Measurements from ENCODE around the gene BACE1-AS.
"Not testable (repeated sequence)": the region's sequence is repeated elsewhere in the genome, so short reads cannot be mapped to it uniquely, and the experiment has no call there.

The BACE1-AS gene

DNA sequence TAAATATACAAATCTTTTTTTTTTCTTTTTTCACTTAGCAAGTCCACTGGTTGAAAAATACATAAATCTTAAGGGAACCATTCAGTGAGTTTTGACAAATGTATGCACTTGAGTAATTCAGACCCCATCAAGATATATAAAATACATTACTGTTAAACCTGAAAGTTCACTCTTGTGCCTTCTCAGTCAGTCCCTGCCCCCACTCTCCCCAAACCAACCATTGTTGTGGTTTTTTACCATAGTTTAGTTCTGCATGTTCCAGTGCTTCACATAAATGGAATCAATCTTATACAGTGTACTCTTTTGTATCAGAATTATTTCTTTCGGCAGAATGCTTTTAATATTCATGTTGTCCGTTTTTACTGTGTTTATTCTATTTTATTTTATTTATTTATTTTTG is 32.6 kb upstream of the BACE1-AS start:
- TF ChIP-seq, protein P1, sequence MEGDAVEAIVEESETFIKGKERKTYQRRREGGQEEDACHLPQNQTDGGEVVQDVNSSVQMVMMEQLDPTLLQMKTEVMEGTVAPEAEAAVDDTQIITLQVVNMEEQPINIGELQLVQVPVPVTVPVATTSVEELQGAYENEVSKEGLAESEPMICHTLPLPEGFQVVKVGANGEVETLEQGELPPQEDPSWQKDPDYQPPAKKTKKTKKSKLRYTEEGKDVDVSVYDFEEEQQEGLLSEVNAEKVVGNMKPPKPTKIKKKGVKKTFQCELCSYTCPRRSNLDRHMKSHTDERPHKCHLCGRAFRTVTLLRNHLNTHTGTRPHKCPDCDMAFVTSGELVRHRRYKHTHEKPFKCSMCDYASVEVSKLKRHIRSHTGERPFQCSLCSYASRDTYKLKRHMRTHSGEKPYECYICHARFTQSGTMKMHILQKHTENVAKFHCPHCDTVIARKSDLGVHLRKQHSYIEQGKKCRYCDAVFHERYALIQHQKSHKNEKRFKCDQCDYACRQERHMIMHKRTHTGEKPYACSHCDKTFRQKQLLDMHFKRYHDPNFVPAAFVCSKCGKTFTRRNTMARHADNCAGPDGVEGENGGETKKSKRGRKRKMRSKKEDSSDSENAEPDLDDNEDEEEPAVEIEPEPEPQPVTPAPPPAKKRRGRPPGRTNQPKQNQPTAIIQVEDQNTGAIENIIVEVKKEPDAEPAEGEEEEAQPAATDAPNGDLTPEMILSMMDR (IDR thresholded peaks at IDR 0.05; ENCODE audit: low read depth, low read length) = no peak
- Histone ChIP-seq H3K9me3 (no peaks in the 10 kb centered on the region), H3K36me3 (peaks cover 17% of the 10 kb centered on the region), H3K4me1 (no peaks in the 10 kb centered on the region), H3K4me3 (ENCODE audit: low read depth, low read length) (no peak overlapping the region), H3K27me3 (no peaks in the 10 kb centered on the region)
- DNase-seq = no peak

DNA sequence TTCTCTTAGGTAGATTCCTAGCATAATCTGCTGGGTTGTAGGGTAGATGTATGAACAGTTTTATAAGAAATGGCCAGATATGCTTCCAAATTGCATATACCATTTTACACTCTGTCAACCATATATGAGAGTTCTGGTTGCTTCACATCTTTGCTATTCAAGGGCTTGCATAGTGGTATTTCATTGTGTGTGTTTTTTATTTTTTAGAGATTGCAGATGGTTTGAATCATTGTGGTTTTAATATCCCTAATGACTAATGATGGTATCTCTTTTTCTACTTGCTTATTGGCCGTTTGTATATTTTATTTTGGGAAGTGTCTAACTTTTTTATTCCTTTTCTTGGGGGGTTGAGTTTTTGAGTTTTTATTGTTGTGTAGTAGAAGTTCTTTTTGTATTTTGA is 31.7 kb upstream of the BACE1-AS start:
- no peaks in the 10 kb centered on the region for H3K9me3 ChIP-seq
- TF ChIP-seq, protein P1 (IDR thresholded peaks at IDR 0.05; ENCODE audit: low read depth, low read length) = no peak
- no peak for DNase-seq

DNA sequence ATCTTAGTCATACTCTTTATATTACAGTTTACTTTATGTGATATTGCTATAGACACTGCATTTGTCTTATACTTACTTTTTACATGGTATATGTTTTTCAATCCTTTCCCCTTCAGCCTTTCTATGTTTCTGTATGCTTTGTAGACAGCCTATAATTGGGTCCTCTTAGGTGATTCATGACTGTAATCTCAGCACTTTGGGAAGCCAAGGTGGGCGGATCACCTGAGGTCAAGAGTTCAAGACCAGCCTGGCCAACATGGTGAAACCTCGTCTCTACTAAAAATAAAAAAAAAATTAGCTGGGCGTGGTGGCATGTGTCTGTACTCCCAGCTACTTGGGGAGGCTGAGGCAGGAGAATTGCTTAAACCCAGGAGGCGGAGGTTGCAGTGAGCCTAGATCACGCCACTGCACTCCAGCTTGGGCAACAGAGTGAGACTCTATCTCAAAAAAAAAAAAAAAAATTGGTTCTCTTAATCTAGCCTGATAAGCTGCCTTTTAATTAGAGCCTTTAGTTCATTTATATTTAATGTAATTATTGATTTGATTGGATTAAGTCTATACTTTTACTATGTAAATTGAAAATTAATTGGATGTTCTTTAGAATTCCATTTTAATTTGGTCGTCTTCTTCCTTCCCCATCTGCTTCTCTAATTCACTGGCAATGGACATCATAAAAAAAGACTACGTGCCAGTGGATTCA is 26.4 kb upstream of the BACE1-AS start:
- not testable (repeated sequence) for H3K4me1 ChIP-seq; H3K27me3 ChIP-seq; H3K9me3 ChIP-seq; H3K4me3 ChIP-seq (ENCODE audit: low read depth, low read length); DNase-seq
- peaks cover 13% of the 10 kb centered on the region for H3K36me3 ChIP-seq

More for the DNA sequence above, 31.7 kb upstream of the BACE1-AS start:
- Histone ChIP-seq H3K36me3 (peaks cover 17% of the 10 kb centered on the region), H3K27me3 (no peaks in the 10 kb centered on the region), H3K4me1 (no peaks in the 10 kb centered on the region), H3K4me3 (ENCODE audit: low read depth, low read length) (no peak overlapping the region)

DNA sequence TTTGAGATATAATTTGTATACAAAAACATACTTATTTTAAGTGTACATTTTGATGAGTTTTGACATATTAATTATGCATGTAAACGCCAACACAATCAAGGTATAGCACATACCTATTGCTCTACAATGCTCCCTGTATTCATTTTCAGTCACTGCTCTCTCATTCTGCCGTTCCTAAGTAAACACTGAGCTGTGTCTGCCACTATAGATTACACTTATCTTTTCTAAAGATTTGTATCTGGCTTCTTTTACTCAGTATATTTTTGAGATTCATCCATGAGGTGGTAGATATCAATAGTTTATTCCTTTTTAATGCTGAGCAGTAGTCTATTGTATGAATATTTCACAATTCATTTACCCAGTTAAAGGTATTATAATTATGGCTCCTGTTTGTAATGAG is 25.4 kb upstream of the BACE1-AS start:
- no peak for DNase-seq
- Histone ChIP-seq H3K4me1 (no peaks in the 10 kb centered on the region), H3K36me3 (peaks cover 13% of the 10 kb centered on the region)

DNA sequence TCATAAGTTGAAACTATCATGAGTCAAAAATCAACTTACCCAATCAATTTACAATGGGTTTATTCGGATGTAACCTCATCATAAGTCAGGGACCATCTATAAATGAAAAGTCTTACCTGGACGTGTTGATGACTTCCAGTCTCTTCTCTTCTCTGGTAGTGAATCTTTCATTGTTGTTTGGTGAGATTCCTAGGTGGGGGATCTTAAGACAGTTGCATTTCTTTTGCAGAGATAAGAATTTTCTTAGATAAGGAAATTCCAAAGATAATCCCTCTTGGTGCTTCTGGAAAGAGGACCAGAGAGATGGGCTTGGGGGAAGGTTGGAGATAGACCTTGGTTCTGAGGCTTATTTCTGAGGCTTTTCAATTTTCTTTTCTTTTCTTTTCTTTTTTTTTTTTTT is 21.3 kb upstream of the BACE1-AS start:
- Histone ChIP-seq H3K36me3 (peaks cover 3% of the 10 kb centered on the region), H3K4me3 (ENCODE audit: low read depth, low read length) (no peak overlapping the region), H3K27me3 (no peaks in the 10 kb centered on the region), H3K4me1 (no peaks in the 10 kb centered on the region), H3K9me3 (no peaks in the 10 kb centered on the region)
- TF ChIP-seq, protein P1 (IDR thresholded peaks at IDR 0.05; ENCODE audit: low read depth, low read length) = no peak
- no peak for DNase-seq

More for the DNA sequence above, 25.4 kb upstream of the BACE1-AS start:
- Histone ChIP-seq H3K9me3 (no peaks in the 10 kb centered on the region), H3K4me3 (ENCODE audit: low read depth, low read length) (no peak overlapping the region), H3K27me3 (no peaks in the 10 kb centered on the region)
- TF ChIP-seq, protein P1 (IDR thresholded peaks at IDR 0.05; ENCODE audit: low read depth, low read length) = no peak

DNA sequence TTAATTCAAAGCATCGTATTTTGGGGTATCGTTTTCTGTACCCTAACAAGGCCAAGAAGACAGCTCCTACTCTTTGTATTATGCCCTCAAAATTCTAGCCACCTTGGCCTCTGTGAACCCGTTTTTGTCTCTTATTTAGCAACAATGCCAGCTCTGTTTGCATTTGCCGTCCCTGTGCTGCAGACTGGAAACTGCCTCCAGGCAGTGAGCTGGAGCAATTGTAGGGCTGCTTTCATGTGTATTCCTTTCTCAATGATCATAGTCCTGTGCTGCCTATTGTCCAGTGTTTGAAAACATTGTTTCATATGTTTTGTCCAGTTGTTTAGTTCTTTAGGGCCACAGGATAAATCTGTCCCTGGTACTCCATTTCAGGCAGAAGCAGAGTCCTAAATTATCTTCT is 19.9 kb upstream of the BACE1-AS start:
- H3K27me3 ChIP-seq = no peaks in the 10 kb centered on the region
- TF ChIP-seq, protein P1 (IDR thresholded peaks at IDR 0.05; ENCODE audit: low read depth, low read length) = no peak
- H3K4me3 ChIP-seq (ENCODE audit: low read depth, low read length) = no peak overlapping the region
- no peaks in the 10 kb centered on the region for H3K9me3 ChIP-seq
- DNase-seq = no peak
- no peaks in the 10 kb centered on the region for H3K4me1 ChIP-seq
- H3K36me3 ChIP-seq = peaks cover 3% of the 10 kb centered on the region

DNA sequence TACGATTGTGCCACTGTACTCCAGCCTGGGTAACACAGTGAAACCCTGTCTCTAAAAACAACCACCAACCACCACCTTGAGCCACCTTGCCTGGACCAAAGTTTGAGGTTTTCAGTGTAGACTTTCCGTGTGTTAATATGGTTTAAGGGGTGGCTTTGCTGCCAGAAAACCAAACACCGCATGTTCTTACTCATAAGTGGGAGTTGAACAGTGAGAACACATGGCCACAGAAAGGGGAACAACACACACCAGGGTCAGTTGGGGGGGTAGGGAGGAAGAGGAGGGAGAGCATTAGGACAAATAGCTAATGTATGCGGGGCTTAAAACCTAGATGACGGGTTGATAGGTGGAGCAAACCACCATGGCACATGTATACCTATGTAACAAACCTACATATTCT is 19.0 kb upstream of the BACE1-AS start:
- DNase-seq; H3K4me3 ChIP-seq (ENCODE audit: low read depth, low read length); H3K4me1 ChIP-seq; H3K27me3 ChIP-seq; H3K9me3 ChIP-seq; H3K36me3 ChIP-seq: not testable (repeated sequence)

Measured in BE2C (cell line).